GM19463 (cell line): ENCODE measurements around the gene MINDY4.

Source experiments
- ATAC-seq: cut with Tn5 transposase; IDR thresholded peaks from one replicate; pipeline ENCODE4 v1.9.1; 2021; ENCODE audit warnings: mild to moderate bottlenecking, moderate library complexity; ENCODE audit not compliant: unreplicated experiment

MINDY4 gene

GRCh38 chr7:30849565-30849964 is 78.3 kb downstream of the MINDY4 start:
- no peak for ATAC-seq

- ATAC-seq = no peak
Observed at GRCh38 chr7:30850426-30850825, 79.2 kb downstream of the MINDY4 start.

GRCh38 chr7:30851651-30852307 is 80.6 kb downstream of the MINDY4 start:
- no peak for ATAC-seq

GRCh38 chr7:30852308-30852684 is 81.1 kb downstream of the MINDY4 start:
- ATAC-seq = no peak

- ATAC-seq = no peak
Observed at GRCh38 chr7:30852744-30853288, 81.6 kb downstream of the MINDY4 start.

GRCh38 chr7:30853576-30853975 is 82.4 kb downstream of the MINDY4 start:
- ATAC-seq = no peak

GRCh38 chr7:30855936-30856335 is 84.7 kb downstream of the MINDY4 start:
- ATAC-seq = no peak

GRCh38 chr7:30858576-30858975 is 87.4 kb downstream of the MINDY4 start:
- no peak for ATAC-seq

- ATAC-seq = no peak
Observed at GRCh38 chr7:30859202-30859939, 88.2 kb downstream of the MINDY4 start.

- ATAC-seq = no peak
Observed at GRCh38 chr7:30859940-30860496, 88.8 kb downstream of the MINDY4 start.

GRCh38 chr7:30861612-30862011 is 90.4 kb downstream of the MINDY4 start:
- no peak for ATAC-seq

GRCh38 chr7:30862995-30863705 is 91.9 kb downstream of the MINDY4 start:
- ATAC-seq = no peak

- no peak for ATAC-seq
Observed at GRCh38 chr7:30863706-30864035, 92.5 kb downstream of the MINDY4 start.

- ATAC-seq = no peak
Observed at GRCh38 chr7:30864101-30864500, 92.9 kb downstream of the MINDY4 start.

GRCh38 chr7:30865076-30865475 is 93.9 kb downstream of the MINDY4 start:
- ATAC-seq = no peak

GRCh38 chr7:30865821-30866220 is 94.6 kb downstream of the MINDY4 start:
- no peak for ATAC-seq

- no peak for ATAC-seq
Observed at GRCh38 chr7:30866939-30867338, 95.7 kb downstream of the MINDY4 start.

- no peak for ATAC-seq
Observed at GRCh38 chr7:30867483-30867882, 96.3 kb downstream of the MINDY4 start.

- no peak for ATAC-seq
Observed at GRCh38 chr7:30869794-30870611, 98.8 kb downstream of the MINDY4 start.

- no peak for ATAC-seq
Observed at GRCh38 chr7:30870821-30871518, 99.8 kb downstream of the MINDY4 start.
